HAP-1 (cell line): ENCODE data around the gene C22orf42.

Source experiments
- DNase-seq, 2 experiments: peaks; one replicate each; pipeline ENCODE4 v3.0.0-alpha.2; 2016 to 2020; ENCODE audit warnings: low spot score in 2 of 2
- H3K27me3 ChIP-seq: fragments of 250-450 bp; sonication (Bioruptor Pico); 2 replicates; pipeline ENCODE4 v1.5.1; 2020; ENCODE audit warnings: low read depth, mild to moderate bottlenecking, moderate library complexity
- H3K36me3 ChIP-seq: fragments of 250-450 bp; sonication (Bioruptor Pico); replicated peaks from 2 replicates; pipeline ENCODE4 v1.5.1; 2020; ENCODE audit warnings: mild to moderate bottlenecking
- H3K4me1 ChIP-seq: fragments of 250-450 bp; sonication (Bioruptor Pico); 2 replicates; pipeline ENCODE4 v1.5.1; 2020; ENCODE audit warnings: mild to moderate bottlenecking
- H3K4me3 ChIP-seq: fragments of 250-450 bp; sonication (Bioruptor Pico); 2 replicates; pipeline ENCODE4 v1.5.1; 2020; ENCODE audit warnings: mild to moderate bottlenecking, moderate library complexity
- H3K9me3 ChIP-seq: fragments of 250-450 bp; sonication (Bioruptor Pico); 2 replicates; pipeline ENCODE4 v1.5.1; 2020; ENCODE audit warnings: mild to moderate bottlenecking, moderate library complexity
- in situ Hi-C: fragments of 300-500 bp; cut with MboI; formaldehyde crosslinking; loops from 3 replicates; pipeline ENCODE4 v1.14.3; 2020; ENCODE audit warnings: low sequenced_read_pairs, inconsistent platforms, mixed read lengths

The C22orf42 gene

DNA sequence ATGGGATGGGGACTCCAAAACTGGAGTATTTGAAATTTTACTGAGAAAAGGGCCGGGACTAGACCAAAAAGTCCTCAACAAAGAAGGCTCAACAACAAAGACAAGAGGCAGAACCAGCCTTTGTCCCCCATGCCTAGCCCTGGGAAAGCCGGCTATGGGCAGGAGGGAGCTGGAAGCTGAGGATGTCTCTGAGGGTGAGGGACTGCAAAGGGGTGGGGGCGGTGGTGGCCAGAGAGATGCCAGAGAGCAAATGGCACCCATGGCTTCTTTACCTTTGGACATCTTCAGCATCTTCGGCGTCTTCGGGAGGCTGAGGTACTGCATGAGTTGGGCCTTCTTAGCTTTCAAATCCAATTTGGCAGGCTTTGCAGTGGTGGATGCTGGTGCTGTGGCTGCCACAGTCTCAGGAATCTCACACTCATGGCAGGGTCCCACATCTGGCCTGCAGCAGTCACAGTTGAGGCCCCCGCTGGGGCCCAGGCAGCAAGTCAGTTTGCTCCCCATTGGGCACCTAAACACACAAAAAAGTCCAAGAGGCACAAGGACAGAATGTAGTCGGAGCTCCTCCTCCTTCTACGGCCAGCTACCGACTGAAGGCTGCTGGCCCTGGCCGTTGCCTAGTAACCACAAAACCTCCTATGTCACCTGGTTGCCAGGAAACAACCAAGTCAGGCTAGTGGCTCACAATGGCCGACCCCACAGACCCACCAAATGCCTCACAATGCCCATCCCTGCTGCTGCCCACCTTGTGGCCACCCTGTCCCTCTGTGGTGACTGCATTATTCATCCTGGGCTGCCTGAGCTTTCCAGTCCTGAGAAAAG is at the start of gene C22orf42:
C22orf42 (minus strand) TSS at position 592 of the 822 bp plus-strand sequence; CDS start at position 504, 88 bp downstream.
- H3K4me1 ChIP-seq: no peaks in the 10 kb centered on the region
- no peak within 1 kb of the TSS for H3K4me3 ChIP-seq
- H3K27me3 ChIP-seq: peaks cover 17% of the 10 kb centered on the region
- no peaks in the 10 kb centered on the region for H3K36me3 ChIP-seq
- in situ Hi-C loops: no loop called here
- DNase-seq: no peak
- no peaks in the 10 kb centered on the region for H3K9me3 ChIP-seq

GRCh38 chr22:32208681-32209080 is 49.6 kb upstream of the C22orf42 start:
- H3K4me3 ChIP-seq: no peak overlapping the region
- H3K9me3 ChIP-seq: no peaks in the 10 kb centered on the region
- H3K4me1 ChIP-seq: no peaks in the 10 kb centered on the region
- in situ Hi-C loops: no loop called here
- no peak for DNase-seq
- no peaks in the 10 kb centered on the region for H3K36me3 ChIP-seq
- no peaks in the 10 kb centered on the region for H3K27me3 ChIP-seq

GRCh38 chr22:32207971-32208480 is 48.9 kb upstream of the C22orf42 start:
- Histone ChIP-seq H3K36me3 (no peaks in the 10 kb centered on the region), H3K9me3 (no peaks in the 10 kb centered on the region), H3K27me3 (no peaks in the 10 kb centered on the region), H3K4me1 (no peaks in the 10 kb centered on the region), H3K4me3 (no peak overlapping the region)
- in situ Hi-C loops: no loop called here
- DNase-seq: no peak

DNA sequence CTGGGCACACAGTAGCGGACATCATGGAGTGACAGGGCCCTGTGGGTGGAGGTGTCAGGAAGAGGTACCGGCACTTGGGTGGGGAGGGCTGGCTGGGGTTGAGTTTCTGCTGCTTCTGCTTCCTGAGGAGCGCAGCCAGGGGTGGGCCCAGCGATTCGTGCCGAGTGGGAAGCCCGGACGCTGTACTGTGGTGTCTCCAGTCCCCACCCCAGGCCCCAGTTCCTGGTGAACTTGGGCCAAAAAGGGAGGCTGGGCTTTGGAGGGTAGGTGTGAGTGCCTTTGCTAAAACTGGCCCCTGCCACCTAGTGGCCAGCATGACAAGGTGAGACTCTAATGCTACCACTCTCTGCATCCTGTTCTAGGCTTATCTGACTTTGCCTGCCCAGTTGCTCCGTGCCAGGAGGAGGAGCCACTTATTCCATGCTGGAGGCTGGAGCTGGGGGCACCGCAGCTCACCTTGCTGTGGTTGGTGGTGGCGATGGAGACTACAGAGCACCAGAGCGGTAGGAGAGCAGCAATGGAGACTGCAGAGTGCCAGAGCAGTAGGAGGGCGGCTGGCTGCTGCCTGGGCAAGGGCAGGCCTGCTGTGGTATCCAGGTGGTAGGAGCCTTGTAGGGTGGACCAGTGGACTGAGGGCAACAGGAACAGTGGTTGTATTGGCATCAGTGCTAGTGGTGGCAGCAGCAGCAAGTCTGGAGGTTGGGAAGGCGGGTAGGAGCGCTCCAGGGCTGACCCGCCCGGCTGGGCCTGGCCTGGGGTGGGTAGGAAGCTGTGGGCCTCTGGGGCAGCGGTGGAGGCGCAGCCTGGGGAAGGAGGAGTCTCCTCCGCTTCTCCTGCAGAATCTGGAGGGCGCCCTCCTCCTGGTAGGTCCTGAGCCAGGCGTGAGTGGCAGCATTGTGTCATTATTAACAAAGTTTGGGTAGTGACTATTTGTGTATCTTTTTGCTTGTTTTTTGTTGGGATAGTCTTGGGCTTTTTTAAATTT is 48.0 kb upstream of the C22orf42 start:
- Histone ChIP-seq H3K9me3 (no peaks in the 10 kb centered on the region), H3K36me3 (no peaks in the 10 kb centered on the region), H3K4me1 (no peaks in the 10 kb centered on the region), H3K4me3 (no peak overlapping the region), H3K27me3 (peaks cover 2% of the 10 kb centered on the region; the same call in 1 of the 2 replicates)
- in situ Hi-C loops: no loop called here
- DNase-seq: peak in 1 of 2 experiments; percentile 36

DNA sequence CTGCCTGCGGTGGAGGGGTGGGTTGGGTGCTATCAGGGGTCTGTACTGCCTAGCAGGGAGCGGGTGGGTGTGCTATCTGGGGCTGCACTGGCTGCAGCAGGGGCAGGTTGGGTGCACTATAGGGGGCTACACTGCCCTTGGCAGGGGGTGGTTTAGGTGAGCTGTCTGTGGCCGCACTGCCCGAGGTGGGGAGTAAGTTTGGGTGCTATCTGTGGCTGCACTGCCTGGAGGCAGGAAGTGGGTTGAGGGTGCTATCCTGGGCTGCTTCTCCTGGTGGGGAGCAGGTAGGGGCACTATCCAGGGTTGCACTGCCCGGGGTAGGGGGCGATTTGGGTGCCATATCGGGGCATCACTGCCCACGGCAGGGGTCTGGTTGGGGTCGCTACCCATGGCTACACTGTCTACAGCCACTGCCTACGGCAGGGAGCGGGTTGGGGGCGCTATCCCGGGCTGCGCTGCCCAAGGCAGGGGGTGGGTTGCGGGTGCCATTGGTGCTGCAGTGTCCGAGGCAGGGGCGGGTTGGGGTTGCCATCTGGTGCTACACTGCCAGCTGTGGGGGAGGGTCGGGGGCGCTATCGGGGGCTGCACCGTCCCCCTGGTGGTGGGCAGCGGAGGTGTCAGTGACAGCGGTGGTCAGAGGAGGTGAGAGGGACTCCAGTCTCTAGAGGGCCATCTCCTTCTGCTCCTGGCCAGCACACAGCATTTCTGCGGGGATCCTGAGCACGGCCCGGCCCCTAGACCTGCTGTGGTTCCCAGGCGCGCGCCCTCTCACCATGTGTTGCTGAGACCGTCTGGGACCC is 47.1 kb upstream of the C22orf42 start:
- Histone ChIP-seq H3K9me3 (no peaks in the 10 kb centered on the region), H3K36me3 (no peaks in the 10 kb centered on the region), H3K4me3 (no peak overlapping the region), H3K27me3 (peaks cover 2% of the 10 kb centered on the region; the same call in 1 of the 2 replicates), H3K4me1 (no peaks in the 10 kb centered on the region)
- no peak for DNase-seq
- in situ Hi-C loops: no loop called here

DNA sequence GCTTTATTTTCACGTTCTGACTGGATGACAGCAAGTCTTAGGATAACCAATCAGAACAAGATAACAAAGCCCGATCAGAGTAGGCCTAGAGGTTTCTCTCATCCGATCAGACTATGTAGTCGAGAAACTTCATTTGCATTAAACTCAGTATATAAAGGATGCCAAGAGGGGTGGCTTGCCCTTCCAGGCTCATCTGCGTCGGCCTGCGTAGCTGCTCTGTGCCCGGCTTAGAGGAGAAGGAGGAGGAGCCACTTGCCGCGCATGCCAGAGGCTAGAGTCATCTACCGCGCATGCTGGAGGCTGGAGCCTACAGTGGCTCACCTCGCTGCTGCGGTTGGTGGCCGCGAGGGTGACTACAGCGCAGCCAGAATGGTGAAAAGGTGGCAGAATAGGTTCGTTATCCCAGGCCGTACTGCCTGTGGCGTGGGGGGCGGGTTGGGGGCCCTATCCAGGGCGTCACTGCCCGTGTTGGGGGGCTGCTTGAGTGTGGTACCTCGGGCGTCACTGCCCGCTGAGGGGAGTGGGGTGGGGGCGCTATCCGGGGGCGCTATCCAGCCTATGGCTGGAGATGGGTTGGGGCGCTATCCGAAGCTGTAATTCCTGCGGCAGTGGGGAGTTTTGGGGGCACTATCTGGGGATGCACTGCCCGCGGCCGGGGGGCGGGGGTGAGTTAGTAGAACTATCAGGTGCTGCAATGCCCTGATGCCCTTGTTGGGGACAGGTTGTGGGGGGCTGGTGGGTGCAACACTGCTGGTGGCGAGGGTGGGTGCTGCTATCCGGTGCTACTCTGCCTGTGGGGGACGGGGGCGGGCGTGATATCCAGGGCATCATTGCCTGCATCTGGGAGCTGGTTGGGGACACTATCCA is 46.0 kb upstream of the C22orf42 start, which contains the start of gene RFPL2:
RFPL2 (minus strand) TSS at position 218 of the 867 bp plus-strand sequence. CDS start 2,622 bp downstream, outside the sequence.
- no peaks in the 10 kb centered on the region for H3K36me3 ChIP-seq
- in situ Hi-C loops: no loop called here
- H3K4me1 ChIP-seq: no peaks in the 10 kb centered on the region
- DNase-seq: no peak
- H3K4me3 ChIP-seq: no peak within 1 kb of the TSS
- H3K27me3 ChIP-seq: peaks cover 2% of the 10 kb centered on the region; the same call in 1 of the 2 replicates
- H3K9me3 ChIP-seq: no peaks in the 10 kb centered on the region

- in situ Hi-C loops: no loop called here
- H3K9me3 ChIP-seq: no peaks in the 10 kb centered on the region
- H3K4me3 ChIP-seq: no peak overlapping the region
- no peak for DNase-seq
- peaks cover 2% of the 10 kb centered on the region; the same call in 1 of the 2 replicates for H3K27me3 ChIP-seq
- no peaks in the 10 kb centered on the region for H3K4me1 ChIP-seq
- H3K36me3 ChIP-seq: no peaks in the 10 kb centered on the region
Observed at GRCh38 chr22:32204040-32204855, 45.1 kb upstream of the C22orf42 start.

- in situ Hi-C loops: no loop called here
- Histone ChIP-seq H3K36me3 (no peaks in the 10 kb centered on the region), H3K9me3 (no peaks in the 10 kb centered on the region), H3K4me3 (no peak overlapping the region), H3K4me1 (no peaks in the 10 kb centered on the region), H3K27me3 (peaks cover 2% of the 10 kb centered on the region; the same call in 1 of the 2 replicates)
- no peak for DNase-seq
Observed at GRCh38 chr22:32203181-32204039, 44.3 kb upstream of the C22orf42 start.

DNA sequence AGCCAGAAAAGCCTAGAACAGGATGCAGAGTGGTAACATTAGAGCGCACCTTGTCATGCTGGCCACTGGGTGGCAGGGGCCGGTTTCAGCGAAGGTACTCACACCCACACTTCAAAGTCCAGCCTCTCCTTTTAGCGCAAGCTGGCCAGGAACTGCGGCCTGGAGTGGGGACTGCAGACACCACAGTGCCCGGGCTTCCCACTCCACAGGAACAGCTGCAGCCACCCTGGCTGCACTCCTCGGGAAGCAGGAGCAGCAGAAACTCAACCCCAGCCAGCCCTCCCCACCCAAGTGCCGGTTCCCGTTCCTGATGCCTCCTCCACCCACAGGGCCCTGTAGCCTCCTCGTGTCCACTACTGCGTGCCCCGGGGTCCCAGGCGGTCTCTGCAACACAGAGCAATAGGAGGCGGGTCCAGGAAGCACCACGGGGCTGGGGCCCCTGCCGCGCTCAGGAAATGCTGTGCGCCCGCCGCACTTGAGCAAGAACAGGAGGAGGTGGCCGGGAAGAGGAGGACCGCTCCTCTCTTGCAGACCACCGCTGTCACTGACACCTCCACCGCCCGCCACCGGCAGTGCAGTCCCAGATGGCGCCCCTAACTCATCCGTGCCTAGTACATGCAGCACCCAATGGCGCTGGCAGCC is 43.6 kb upstream of the C22orf42 start:
- Histone ChIP-seq H3K27me3 (peaks cover 2% of the 10 kb centered on the region; the same call in 1 of the 2 replicates), H3K4me1 (no peaks in the 10 kb centered on the region), H3K9me3 (no peaks in the 10 kb centered on the region), H3K4me3 (no peak overlapping the region), H3K36me3 (no peaks in the 10 kb centered on the region)
- in situ Hi-C loops: no loop called here
- peak; percentile 5 to 44 for DNase-seq

DNA sequence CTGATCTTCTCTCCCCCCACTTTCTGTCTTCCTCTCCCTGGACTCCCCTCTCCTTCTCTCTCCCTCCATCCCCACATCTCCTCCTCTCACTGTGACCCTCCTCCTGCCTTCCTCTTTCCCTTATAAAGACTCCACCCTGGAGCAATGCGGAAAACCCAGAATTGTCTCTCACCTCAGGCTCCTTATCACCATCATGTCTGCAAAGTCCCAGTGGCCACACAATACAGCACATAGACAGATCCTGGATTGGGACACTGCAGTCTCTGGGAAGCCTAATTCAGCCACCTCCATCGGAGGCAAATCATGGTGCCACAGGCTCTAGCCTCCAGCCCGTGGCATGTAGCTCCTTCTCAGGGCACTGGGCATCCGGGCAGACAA is 43.0 kb upstream of the C22orf42 start:
- Histone ChIP-seq H3K36me3 (no peaks in the 10 kb centered on the region), H3K9me3 (no peaks in the 10 kb centered on the region), H3K27me3 (peaks cover 3% of the 10 kb centered on the region; the same call in 1 of the 2 replicates), H3K4me3 (no peak overlapping the region), H3K4me1 (no peaks in the 10 kb centered on the region)
- in situ Hi-C loops: no loop called here
- no peak for DNase-seq

- in situ Hi-C loops: no loop called here
- H3K4me1 ChIP-seq: no peaks in the 10 kb centered on the region
- H3K36me3 ChIP-seq: no peaks in the 10 kb centered on the region
- H3K27me3 ChIP-seq: peaks cover 4% of the 10 kb centered on the region; the same call in 1 of the 2 replicates
- no peaks in the 10 kb centered on the region for H3K9me3 ChIP-seq
- DNase-seq: no peak
- H3K4me3 ChIP-seq: no peak overlapping the region
Observed at GRCh38 chr22:32200752-32201151, 41.6 kb upstream of the C22orf42 start.
